CD8-positive, alpha-beta memory T cell (primary cell): Measurements from ENCODE around the gene TIAM1. TPM values are rescaled to one million over a fixed set of nuclear protein-coding genes. Genes with fewer than 3 reads are reported as not detected.

Source experiments
- CTCF ChIA-PET: fragments of 350-600 bp; sonication (Branson Sonifier 250); formaldehyde crosslinking; loops from one replicate; lab custom pipeline; 2021; ENCODE audit warnings: antibody characterized with exemption; lab: Charles Lee
- POLR2A ChIA-PET: fragments of 350-600 bp; sonication (Branson Sonifier 250); formaldehyde crosslinking; loops from one replicate; lab custom pipeline; 2021; ENCODE audit warnings: antibody characterized with exemption; lab: Charles Lee
- DNase-seq, 5 donors: peaks; one replicate each; pipeline versions ENCODE4 v3.0.0 to v3.0.0-alpha.2; 2020 to 2022; ENCODE audit warnings: mixed read lengths in 1 of 5
- H3K27ac ChIP-seq: one replicate; pipeline ENCODE4 v1.7.0; 2013; ENCODE audit warnings: low read depth, mild to moderate bottlenecking, low read length, moderate library complexity
- H3K27me3 ChIP-seq: 2 replicates; pipeline ENCODE4 v1.7.0; 2013; ENCODE audit warnings: low read length, mild to moderate bottlenecking; ENCODE audit not compliant: insufficient read depth, poor library complexity, severe bottlenecking
- H3K36me3 ChIP-seq: 2 replicates; pipeline ENCODE4 v1.7.0; 2013; ENCODE audit warnings: mild to moderate bottlenecking, low read length, moderate library complexity; ENCODE audit not compliant: insufficient read depth
- H3K4me1 ChIP-seq: 2 replicates; pipeline ENCODE4 v1.7.0; 2013; ENCODE audit warnings: mild to moderate bottlenecking, low read length, moderate library complexity; ENCODE audit not compliant: insufficient read depth
- H3K4me3 ChIP-seq: 2 replicates; pipeline ENCODE4 v1.7.0; 2013; ENCODE audit warnings: mild to moderate bottlenecking, low read length
- H3K9me3 ChIP-seq: 2 replicates; pipeline ENCODE4 v1.7.0; 2013; ENCODE audit warnings: mild to moderate bottlenecking, low read length
- H3K27ac Mint-ChIP-seq, 8 donors: one replicate each; pipeline ENCODE4 v1.8.0; 2020 to 2021; ENCODE audit warnings: mixed read lengths in 8 of 8, mild to moderate bottlenecking in 6 of 8, inconsistent platforms in 3 of 8, moderate library complexity in 3 of 8
- H3K27me3 Mint-ChIP-seq, 2 donors: one replicate each; pipeline ENCODE4 v1.8.0; 2020 to 2021; ENCODE audit warnings: mixed read lengths in 2 of 2, mild to moderate bottlenecking in 1 of 2, moderate library complexity in 1 of 2
- H3K36me3 Mint-ChIP-seq, 3 donors: one replicate each; pipeline ENCODE4 v1.8.0; 2020 to 2021; ENCODE audit warnings: mixed read lengths in 3 of 3, inconsistent platforms in 1 of 3, mild to moderate bottlenecking in 1 of 3
- H3K4me1 Mint-ChIP-seq, 3 donors: one replicate each; pipeline ENCODE4 v1.8.0; 2020 to 2021; ENCODE audit warnings: mixed read lengths in 3 of 3, inconsistent platforms in 1 of 3, mild to moderate bottlenecking in 1 of 3
- H3K4me3 Mint-ChIP-seq, 7 donors: one replicate each; pipeline ENCODE4 v1.8.0; 2020 to 2021; ENCODE audit warnings: mixed read lengths in 7 of 7, mild to moderate bottlenecking in 6 of 7, moderate library complexity in 4 of 7, inconsistent platforms in 2 of 7
- H3K9me3 Mint-ChIP-seq, 5 donors: one replicate each; pipeline ENCODE4 v1.8.0; 2020 to 2022; ENCODE audit warnings: mixed read lengths in 5 of 5, mild to moderate bottlenecking in 3 of 5, moderate library complexity in 2 of 5, inconsistent platforms in 1 of 5
- polyA plus RNA-seq: library from polyadenylated mRNA; unstranded; fragments of 300-500 nt; fragmentation: Illumina TruSeq; gene quantifications from one replicate; pipeline ENCODE4 v1.2.3, GENCODE V29; 2021
- total RNA-seq, 2 experiments: library from RNA; stranded (reverse); gene quantifications; one replicate each; pipeline ENCODE4 v1.2.3, GENCODE V29; 2021

TIAM1 gene
- total and polyA plus RNA-seq, 3 experiments from 2014 or later, result 6.3 to 37.4 (median 37.3) TPM

DNA sequence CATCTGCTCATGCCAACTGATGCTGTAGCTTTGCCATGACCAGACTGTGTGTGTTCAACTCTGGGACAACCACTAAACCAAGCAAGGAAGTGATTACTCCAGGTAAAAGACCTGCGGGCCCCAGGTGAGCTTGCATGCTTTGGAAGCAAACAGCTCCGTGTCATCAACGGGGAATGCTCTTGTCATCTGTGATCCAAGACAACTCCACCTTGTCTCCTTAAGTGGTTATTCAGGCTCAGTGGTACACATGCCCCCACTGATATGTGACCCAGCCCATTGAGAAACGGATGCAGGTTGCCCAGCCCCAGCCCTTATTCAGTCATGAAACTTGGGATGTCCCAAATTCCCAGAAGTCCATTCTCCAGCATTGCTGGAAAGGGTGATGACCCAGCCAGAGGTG lies 89.0 kb downstream of the TIAM1 start:
- H3K36me3 Mint-ChIP-seq, result peaks cover 0 to 3% (median 0%) of the 10 kb centered on the region in 3 donors
- no peak overlapping the region for H3K27ac ChIP-seq
- H3K4me3 Mint-ChIP-seq, result no peak overlapping the region
- H3K4me1 Mint-ChIP-seq, result no peaks in the 10 kb centered on the region
- H3K4me1 ChIP-seq, result no peaks in the 10 kb centered on the region
- no peaks in the 10 kb centered on the region for H3K36me3 ChIP-seq
- no peak for DNase-seq
- H3K9me3 ChIP-seq, result no peaks in the 10 kb centered on the region
- peak overlapping the region in 1 of 8 donors; percentile 55 for H3K27ac Mint-ChIP-seq
- no peaks in the 10 kb centered on the region for H3K9me3 Mint-ChIP-seq
- no peaks in the 10 kb centered on the region for H3K27me3 ChIP-seq
- CTCF ChIA-PET, result interaction anchor here (0.8 kb wide), 1 partner anchor 21 kb away, joined by 3 read pairs; no protein-coding TSS in a partner anchor
- POLR2A ChIA-PET, result no interaction called here
- H3K4me3 ChIP-seq, result no peak overlapping the region
- H3K27me3 Mint-ChIP-seq, result peaks cover 0 to 2% of the 10 kb centered on the region in 2 donors

DNA sequence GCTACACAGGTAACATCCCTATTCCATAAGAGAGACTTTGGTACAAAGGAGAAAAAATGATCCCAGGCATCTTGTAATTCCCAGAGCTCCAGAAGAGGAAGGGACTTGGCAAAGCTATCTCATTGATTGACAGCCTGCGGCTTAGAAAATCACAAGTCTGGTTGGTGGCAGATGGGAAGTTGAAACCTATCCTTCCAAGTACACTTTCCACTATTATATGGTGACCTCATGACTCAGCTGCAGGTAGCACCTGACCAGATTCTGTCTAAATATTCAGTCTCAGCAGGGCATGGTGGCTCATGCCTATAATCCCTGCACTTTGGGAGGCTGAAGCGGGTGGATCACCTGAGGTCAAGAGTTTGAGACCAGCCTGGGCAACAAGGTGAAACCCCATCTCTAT lies 89.9 kb downstream of the TIAM1 start:
- Mint-ChIP-seq H3K27ac (no peak overlapping the region), H3K4me3 (no peak overlapping the region), H3K27me3 (peaks cover 0 to 2% of the 10 kb centered on the region in 2 donors), H3K9me3 (no peaks in the 10 kb centered on the region), H3K4me1 (no peaks in the 10 kb centered on the region), H3K36me3 (peaks cover 0 to 3% (median 0%) of the 10 kb centered on the region in 3 donors)
- H3K27ac ChIP-seq, result no peak overlapping the region
- no peaks in the 10 kb centered on the region for H3K27me3 ChIP-seq
- no peaks in the 10 kb centered on the region for H3K9me3 ChIP-seq
- ChIA-PET CTCF (interaction anchor here (1.0 kb wide), 1 partner anchor 11 kb away, joined by 3 read pairs; no protein-coding TSS in a partner anchor), POLR2A (no interaction called here)
- no peak for DNase-seq
- H3K36me3 ChIP-seq, result no peaks in the 10 kb centered on the region
- no peaks in the 10 kb centered on the region for H3K4me1 ChIP-seq
- H3K4me3 ChIP-seq, result no peak overlapping the region

DNA sequence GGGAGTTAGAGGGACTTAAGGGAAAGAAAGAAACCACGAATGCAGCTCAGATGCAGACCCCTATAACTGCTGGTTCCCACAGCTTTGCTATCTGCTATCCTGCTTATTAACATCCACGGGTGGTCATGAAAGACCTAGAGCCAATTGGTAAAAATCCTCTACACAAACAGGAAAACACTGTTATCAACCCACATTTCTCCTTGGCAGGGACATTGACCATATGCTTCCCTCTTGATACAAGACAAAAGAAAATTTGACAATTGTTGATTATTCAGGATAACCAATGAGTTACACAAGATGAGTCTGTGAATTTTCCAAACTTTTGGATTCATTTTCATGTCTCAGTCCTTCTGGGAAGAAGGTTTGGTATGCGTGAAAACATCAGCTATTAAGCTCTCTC lies 90.4 kb downstream of the TIAM1 start:
- H3K36me3 ChIP-seq, result no peaks in the 10 kb centered on the region
- peaks cover 0 to 2% of the 10 kb centered on the region in 2 donors for H3K27me3 Mint-ChIP-seq
- H3K36me3 Mint-ChIP-seq, result peaks cover 0 to 3% (median 0%) of the 10 kb centered on the region in 3 donors
- no peak overlapping the region for H3K27ac ChIP-seq
- ChIA-PET CTCF (interaction anchor here (1.0 kb wide), 1 partner anchor 12 kb away, joined by 3 read pairs; no protein-coding TSS in a partner anchor), POLR2A (no interaction called here)
- H3K9me3 ChIP-seq, result no peaks in the 10 kb centered on the region
- no peaks in the 10 kb centered on the region for H3K4me1 ChIP-seq
- DNase-seq, result no peak
- no peak overlapping the region for H3K4me3 Mint-ChIP-seq
- H3K27me3 ChIP-seq, result no peaks in the 10 kb centered on the region
- no peaks in the 10 kb centered on the region for H3K9me3 Mint-ChIP-seq
- H3K4me3 ChIP-seq, result no peak overlapping the region
- no peaks in the 10 kb centered on the region for H3K4me1 Mint-ChIP-seq
- H3K27ac Mint-ChIP-seq, result peak overlapping the region in 1 of 8 donors; percentile 6

DNA sequence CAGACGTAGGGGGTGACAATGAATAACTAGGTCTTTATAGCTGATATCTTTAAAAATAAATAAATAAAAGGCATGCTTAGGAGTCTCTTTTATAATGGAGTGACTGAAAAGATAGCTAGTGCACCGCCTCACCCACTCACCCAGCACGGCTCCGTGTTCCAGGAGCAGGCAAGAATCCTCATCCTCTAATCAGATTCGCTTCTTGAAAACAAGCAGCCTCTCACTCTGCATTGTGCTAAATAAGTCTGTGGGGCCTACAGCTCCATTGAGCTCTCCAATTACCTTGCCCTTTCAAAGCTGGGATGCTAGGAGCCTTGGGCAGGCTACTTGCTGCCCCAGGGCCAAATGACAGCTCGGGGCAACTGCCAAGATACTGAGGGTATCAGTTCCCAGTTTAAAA lies 91.5 kb downstream of the TIAM1 start:
- H3K27me3 ChIP-seq, result no peaks in the 10 kb centered on the region
- no peaks in the 10 kb centered on the region for H3K9me3 ChIP-seq
- Mint-ChIP-seq H3K9me3 (no peaks in the 10 kb centered on the region), H3K4me3 (no peak overlapping the region), H3K27me3 (no peaks in the 10 kb centered on the region), H3K27ac (no peak overlapping the region), H3K36me3 (peaks cover 0 to 3% (median 0%) of the 10 kb centered on the region in 3 donors), H3K4me1 (no peaks in the 10 kb centered on the region)
- no peak overlapping the region for H3K27ac ChIP-seq
- no peaks in the 10 kb centered on the region for H3K4me1 ChIP-seq
- H3K4me3 ChIP-seq, result no peak overlapping the region
- ChIA-PET CTCF (no interaction called here), POLR2A (no interaction called here)
- no peak for DNase-seq
- no peaks in the 10 kb centered on the region for H3K36me3 ChIP-seq

DNA sequence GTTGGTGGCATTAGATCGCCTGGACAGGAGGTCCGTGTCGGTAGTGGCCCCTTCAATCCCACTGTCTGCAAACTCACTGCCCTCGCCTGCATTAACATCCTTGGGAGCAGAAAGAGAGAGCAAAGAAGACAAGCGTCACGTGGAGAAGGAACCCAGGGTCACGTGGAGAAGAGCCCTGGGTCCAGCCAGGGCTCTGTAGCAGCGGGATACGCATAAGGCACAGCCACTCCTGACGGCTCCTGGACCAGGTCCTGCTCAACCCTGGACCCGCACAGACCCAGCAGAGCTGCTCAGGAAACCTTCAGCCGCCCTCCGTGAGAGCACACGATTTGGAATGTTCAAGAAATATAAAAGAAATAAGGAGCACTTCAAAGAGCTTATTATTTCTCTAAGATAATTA lies 92.0 kb downstream of the TIAM1 start:
- no peak overlapping the region for H3K4me3 Mint-ChIP-seq
- DNase-seq, result no peak
- CTCF ChIA-PET, result no interaction called here

DNA sequence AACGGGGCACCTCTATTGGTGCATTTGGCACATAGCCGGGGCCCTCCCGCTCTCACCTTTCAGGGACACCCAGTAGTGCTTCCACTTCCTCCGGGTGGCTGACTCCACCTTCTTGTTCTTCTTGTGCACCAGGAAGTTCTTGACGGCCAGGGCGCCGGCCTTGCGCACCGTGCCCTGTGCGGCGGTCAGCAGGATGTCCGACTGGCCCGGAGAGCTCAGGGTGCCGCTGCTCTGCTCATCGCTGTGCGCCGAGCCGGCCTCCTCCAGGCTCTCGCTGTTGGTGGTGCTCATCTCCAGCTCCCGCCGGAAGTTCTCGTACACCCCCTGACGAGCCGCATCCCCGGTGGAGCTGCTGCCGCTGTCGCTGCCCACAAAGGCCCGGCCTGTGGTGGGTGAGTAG lies 92.4 kb downstream of the TIAM1 start:
- no peak overlapping the region for H3K4me3 ChIP-seq
- CTCF ChIA-PET, result no interaction called here
- peaks cover 0 to 4% (median 0%) of the 10 kb centered on the region in 3 donors for H3K36me3 Mint-ChIP-seq
- no peaks in the 10 kb centered on the region for H3K9me3 ChIP-seq
- DNase-seq, result no peak
- H3K27me3 ChIP-seq, result no peaks in the 10 kb centered on the region
- H3K4me1 ChIP-seq, result no peaks in the 10 kb centered on the region
- H3K9me3 Mint-ChIP-seq, result no peaks in the 10 kb centered on the region
- no peak overlapping the region for H3K27ac ChIP-seq
- H3K36me3 ChIP-seq, result no peaks in the 10 kb centered on the region
- no peak overlapping the region for H3K4me3 Mint-ChIP-seq
- no peaks in the 10 kb centered on the region for H3K27me3 Mint-ChIP-seq
- H3K27ac Mint-ChIP-seq, result no peak overlapping the region
- POLR2A ChIA-PET, result no interaction called here
- H3K4me1 Mint-ChIP-seq, result no peaks in the 10 kb centered on the region

More for the DNA sequence above, 92.0 kb downstream of the TIAM1 start:
- Mint-ChIP-seq H3K4me1 (no peaks in the 10 kb centered on the region), H3K9me3 (no peaks in the 10 kb centered on the region), H3K27me3 (no peaks in the 10 kb centered on the region), H3K36me3 (peaks cover 0 to 3% (median 0%) of the 10 kb centered on the region in 3 donors), H3K27ac (no peak overlapping the region)
- H3K4me3 ChIP-seq, result no peak overlapping the region
- POLR2A ChIA-PET, result no interaction called here
- no peaks in the 10 kb centered on the region for H3K27me3 ChIP-seq
- no peaks in the 10 kb centered on the region for H3K4me1 ChIP-seq
- no peak overlapping the region for H3K27ac ChIP-seq
- no peaks in the 10 kb centered on the region for H3K36me3 ChIP-seq
- H3K9me3 ChIP-seq, result no peaks in the 10 kb centered on the region

DNA sequence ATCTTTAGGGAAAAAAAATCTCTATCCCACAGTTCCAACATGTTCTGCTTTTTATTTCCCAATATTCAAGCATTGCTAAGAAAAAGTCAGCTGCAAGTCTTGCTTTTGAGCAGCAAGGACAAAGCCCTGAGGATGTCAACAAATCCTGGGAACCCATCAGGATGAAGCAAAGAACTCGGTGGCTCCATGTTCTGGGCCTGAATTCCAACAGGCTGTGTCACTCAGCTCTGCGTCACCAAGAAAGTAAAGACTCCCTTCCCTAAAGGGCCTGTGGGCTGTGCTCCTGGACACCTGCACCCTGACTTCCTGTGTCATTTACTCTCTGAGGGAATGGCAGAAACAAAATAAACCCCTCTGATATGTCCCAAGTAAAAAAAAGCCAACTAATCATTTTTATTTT lies 95.5 kb downstream of the TIAM1 start:
- peaks cover 5 to 16% (median 16%) of the 10 kb centered on the region in 3 donors for H3K36me3 Mint-ChIP-seq
- H3K4me1 Mint-ChIP-seq, result no peaks in the 10 kb centered on the region
- Histone ChIP-seq H3K4me3 (no peak overlapping the region), H3K27me3 (no peaks in the 10 kb centered on the region), H3K27ac (no peak overlapping the region), H3K9me3 (peaks cover 5% of the 10 kb centered on the region), H3K4me1 (no peaks in the 10 kb centered on the region), H3K36me3 (no peaks in the 10 kb centered on the region)
- ChIA-PET POLR2A (no interaction called here), CTCF (no interaction called here)
- H3K27me3 Mint-ChIP-seq, result no peaks in the 10 kb centered on the region
- DNase-seq, result no peak
- no peak overlapping the region for H3K27ac Mint-ChIP-seq
- peaks cover 0 to 10% (median 4%) of the 10 kb centered on the region in 5 donors for H3K9me3 Mint-ChIP-seq
- no peak overlapping the region for H3K4me3 Mint-ChIP-seq

DNA sequence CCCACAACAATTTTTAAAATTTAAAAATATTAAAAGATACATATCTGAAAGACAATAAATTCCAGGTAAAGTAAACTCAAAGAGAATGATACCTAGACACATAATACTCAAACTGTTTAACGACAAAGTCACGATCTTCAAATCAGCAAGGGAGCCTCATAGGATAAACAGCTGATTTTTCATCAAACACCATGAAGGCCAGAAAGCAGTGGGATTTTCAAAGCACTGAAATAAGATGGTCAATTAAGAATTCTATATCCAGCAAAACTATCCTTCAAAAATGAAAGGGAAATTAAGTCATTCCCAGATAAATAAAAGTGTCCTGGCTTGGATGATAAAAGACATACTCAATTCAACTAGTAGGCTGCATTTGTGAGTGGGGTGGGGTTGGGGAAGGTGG lies 100.5 kb downstream of the TIAM1 start:
- Histone ChIP-seq H3K36me3 (no peaks in the 10 kb centered on the region), H3K27ac (no peak overlapping the region), H3K4me3 (no peak overlapping the region), H3K27me3 (no peaks in the 10 kb centered on the region), H3K9me3 (peaks cover 6% of the 10 kb centered on the region), H3K4me1 (no peaks in the 10 kb centered on the region)
- POLR2A ChIA-PET, result no interaction called here
- peaks cover 6 to 28% (median 25%) of the 10 kb centered on the region in 5 donors for H3K9me3 Mint-ChIP-seq
- no peak overlapping the region for H3K4me3 Mint-ChIP-seq
- no peak overlapping the region for H3K27ac Mint-ChIP-seq
- no peaks in the 10 kb centered on the region for H3K27me3 Mint-ChIP-seq
- CTCF ChIA-PET, result no interaction called here
- DNase-seq, result no peak
- peaks cover 8 to 49% (median 29%) of the 10 kb centered on the region in 3 donors for H3K36me3 Mint-ChIP-seq
- no peaks in the 10 kb centered on the region for H3K4me1 Mint-ChIP-seq
